ELF-1 (cell line): ENCODE measurements around the gene ZNF483.
"Not testable (repeated sequence)": the region's sequence is repeated elsewhere in the genome, so short reads cannot be mapped to it uniquely, and the experiment has no call there.

Experiments
- DNase-seq: peaks from one replicate; pipeline ENCODE4 v3.0.0-alpha.2; 2016; ENCODE audit warnings: low read depth, low spot score

ZNF483 gene

DNA sequence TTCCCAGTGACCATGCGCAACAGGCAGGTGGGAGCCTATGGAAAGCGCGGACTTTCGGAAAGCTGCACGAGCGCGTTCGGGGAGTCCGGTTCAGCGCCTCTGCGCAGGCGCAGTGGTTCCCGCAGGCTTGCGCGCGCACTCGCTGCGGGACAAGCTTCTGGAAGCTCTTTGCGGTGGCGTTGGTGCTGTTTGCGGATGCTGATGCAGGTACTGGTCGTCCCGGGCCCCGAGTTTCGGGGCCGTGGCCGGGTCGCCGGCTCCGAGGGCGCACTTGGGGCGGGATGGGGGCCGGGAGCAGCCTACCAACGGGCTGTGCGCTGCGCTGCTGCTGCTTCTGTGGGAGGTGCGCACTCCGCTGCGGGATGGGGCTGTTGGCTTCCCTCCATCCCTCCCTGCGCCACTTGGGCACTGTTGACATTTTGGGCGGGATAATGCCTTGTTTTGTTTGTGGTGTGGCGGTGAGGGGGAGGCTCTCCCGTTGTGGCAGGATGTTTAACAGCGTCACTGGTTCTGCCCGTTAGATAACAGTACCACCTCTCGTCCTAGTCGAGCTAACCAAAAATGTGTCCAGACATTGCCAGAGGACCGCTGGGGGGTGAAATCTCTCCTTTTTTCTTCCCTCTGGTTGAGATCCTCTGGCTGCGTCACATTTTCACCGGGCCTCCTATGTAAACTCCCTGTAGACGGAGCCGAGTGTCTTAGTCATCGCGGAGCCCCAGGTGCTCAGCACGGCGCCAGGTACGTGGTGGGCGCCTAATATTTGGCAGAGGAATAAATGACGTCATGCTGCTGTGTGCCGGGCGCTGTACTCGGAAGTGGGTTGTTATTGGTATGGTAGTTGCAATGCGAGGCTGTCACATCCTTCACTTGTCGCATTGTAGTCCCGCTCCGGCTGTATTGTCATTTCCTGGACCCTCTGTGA lies at the start of gene ZNF483:
ZNF483 (plus strand) TSS at position 124 of the 922 bp plus-strand sequence. CDS start 2,217 bp downstream, outside the sequence.
- DNase-seq = peak; percentile 90

DNA sequence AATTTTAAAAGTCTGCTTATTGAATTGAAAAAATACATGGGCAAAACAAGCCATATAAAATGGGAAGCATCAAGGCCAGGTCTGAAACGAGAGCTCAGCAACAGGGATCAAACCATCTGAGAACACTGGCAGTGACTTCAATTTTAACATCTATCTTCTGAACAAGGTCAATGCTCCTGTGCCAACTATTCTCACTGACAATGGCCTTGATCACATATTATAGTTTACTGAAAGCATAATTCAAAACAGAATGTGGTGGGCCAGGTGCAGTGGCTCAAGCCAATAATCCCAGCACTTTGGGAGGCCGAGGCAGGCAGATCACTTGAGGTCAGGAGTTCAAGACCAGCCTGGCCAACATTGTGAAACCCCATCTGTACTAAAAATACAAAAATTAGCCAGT lies 49.8 kb upstream of the ZNF483 start:
- no peak for DNase-seq

DNA sequence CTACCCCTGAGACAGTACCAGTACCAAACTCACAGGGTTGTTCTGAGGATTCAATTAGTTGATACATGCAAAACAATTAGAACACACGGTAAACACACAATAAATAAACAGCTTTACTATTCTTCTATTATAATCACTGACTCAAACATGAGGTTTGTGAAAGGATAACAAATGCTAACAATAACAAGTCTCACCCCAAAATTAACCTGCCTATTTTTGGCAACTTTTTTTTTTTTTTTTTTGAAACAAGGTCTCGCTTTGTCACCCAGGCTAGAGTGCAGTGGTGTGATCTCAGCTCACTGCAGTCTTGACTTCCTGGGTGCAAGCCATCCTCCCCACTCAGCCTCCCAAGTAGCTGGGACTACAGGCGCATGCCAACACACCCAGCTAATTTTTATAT lies 47.3 kb upstream of the ZNF483 start:
- DNase-seq = no peak

DNA sequence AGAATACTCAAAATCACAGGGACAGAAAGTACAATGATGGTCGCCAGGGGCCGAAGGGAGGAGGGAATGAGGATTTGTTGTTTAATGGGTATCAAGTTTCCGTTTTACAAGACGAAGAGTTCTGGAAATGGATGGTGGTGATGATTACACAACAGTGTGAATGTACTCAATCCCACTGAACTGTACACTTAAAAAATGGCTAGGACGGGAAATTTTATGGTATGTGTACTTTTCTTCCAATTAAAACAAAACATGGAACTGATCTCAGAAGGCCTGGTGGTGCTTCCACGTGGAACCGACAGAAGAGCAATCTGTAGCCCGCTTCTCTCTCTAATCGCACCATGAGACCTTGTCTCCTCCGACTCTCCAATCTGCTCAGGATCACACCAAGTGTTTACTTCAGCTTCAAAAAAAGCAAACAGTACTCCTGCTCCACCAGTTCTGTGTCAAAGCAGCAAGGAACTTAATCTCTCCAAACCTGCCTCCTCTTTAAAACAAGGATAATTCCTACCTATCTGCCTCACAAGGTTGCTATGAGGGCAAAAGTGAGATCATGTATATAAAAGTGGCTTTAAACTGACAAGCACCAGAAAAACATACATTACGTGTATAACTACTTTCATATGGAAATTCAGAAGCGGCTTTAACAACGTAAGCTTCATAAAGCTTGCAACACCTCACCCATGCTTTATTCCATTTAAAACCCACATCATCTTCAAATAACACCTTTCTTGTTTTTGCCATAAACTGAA lies 42.9 kb upstream of the ZNF483 start:
- peak; percentile 59 for DNase-seq

DNA sequence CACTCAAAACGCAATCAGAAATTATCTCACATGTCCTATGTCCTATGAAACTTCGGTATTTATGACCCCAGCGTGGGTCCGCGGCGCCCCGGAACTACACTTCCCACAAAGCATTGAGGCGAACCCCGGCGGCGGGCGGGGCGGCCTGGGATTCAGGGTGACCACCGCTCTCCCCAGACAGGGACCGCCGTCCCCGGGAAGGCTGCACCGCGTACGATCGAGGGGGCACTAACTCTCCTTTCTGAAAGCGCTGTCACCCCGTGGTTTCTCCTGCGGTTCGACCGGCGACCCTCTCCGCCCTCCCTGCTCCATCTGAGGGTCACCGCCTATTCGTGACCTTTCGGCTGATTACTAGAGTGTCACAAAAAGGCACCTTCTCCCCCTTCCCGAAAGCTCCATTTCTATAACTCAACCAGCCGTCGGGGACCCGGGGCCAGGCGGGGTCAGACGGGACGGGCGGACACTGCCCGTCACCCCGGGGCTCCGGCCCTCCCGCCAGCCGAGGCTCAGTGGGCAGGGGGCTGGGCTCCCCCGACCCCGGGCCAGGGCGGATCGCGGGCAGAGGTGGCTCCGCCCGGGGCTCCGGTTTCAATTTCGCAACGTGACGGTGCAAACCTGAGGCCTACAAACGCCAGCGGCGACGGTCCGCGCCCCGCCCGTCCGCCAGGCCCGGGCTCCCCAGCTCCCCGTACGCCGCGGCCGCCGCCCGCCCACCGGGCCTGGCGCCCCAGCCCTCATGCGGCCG lies 42.1 kb upstream of the ZNF483 start:
- DNase-seq = peak; percentile 85

DNA sequence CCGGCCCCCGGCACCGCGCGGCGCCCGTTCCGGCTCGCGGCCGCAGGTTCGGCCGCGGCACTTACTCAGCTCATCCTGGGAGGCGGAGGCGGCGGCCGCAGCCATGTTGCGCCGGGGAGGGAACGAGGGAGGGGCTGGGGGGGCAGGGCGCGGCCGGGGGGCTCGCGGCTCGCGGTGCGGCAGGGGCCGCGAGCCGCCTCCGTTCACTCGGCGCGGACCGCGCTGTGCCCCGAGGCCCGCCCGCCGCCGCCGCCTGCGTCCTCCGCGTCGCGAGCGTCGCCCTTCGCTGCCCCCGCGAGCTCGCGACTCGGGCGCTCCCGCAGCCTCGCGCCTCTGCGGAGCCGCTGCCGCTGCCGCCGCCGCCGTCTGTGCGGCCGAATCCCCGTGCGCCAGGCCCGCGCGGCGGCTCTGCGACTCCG lies 41.5 kb upstream of the ZNF483 start:
- no peak for DNase-seq

DNA sequence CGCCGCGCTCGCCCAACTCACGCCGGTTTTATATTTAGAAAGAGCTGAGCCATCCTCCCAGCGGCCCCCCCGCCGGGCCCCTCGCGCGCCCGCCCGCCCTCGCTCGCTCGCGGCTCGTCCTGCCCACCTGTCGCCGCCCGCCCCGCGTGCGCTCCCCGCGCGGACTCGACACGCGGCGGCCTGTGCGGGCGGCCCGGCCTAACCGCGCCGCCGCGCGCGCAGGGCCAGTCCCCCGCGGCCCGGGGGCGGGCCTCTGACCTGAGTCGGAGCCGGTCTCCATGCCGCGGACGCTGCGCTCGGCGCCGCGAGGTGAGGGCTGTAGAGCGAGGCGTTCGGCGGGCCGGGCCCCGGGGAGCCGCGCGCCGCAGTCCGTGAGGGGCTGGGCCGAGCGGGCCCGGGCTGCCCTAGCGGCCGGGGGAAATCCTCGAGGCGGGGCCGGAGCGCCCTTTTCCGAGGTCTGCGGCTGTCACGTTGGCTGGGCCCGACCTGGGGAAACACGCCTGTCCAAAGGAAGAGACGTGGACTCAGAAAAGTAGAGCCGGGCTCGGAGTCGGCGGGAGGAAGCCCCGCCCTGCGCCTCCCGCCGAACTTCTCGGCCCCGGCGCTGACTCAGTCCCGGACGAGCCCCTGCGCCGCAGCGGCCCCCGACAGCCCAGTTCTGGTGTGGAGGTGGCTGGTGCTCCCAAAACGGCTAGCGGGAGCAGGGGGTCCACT lies 41.0 kb upstream of the ZNF483 start, which contains the start of gene ECPAS:
ECPAS (minus strand) TSS at position 526 of the 714 bp plus-strand sequence. CDS start 11,465 bp downstream, outside the sequence.
- DNase-seq = peak; percentile 88

DNA sequence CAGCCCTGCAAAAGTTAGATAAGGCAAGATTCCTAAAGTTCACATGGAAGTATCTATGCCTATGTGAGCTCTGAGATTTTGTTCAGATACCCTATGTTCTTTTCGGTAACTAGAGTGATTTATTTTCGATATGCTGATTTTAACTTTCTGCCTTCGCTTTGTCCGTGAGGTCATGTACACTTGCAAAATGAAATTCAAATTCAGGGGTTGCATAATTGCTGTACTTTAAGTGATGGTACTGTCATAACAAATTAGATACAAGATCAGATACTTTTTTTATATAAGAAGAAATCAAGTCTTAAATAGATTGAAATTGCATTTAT lies 40.4 kb upstream of the ZNF483 start:
- DNase-seq = no peak

DNA sequence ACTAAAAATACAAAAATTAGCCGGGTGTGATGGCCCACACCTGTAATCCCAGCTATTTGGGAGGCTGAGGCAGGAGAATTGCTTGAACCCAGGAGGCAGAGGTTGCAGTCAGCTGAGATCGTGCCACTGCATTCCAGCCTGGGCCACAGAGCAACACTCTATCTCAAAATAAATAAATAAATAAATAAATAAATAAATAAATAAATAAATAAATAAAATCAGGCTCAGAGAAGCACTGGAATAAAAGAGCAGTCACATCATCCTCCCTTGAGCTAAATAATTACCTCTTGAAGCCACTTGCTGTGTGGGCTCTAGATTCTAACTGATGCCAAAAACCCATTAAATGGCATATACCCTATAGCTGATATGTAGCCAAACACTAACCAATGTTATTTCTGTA lies 27.8 kb upstream of the ZNF483 start:
- DNase-seq = not testable (repeated sequence)

DNA sequence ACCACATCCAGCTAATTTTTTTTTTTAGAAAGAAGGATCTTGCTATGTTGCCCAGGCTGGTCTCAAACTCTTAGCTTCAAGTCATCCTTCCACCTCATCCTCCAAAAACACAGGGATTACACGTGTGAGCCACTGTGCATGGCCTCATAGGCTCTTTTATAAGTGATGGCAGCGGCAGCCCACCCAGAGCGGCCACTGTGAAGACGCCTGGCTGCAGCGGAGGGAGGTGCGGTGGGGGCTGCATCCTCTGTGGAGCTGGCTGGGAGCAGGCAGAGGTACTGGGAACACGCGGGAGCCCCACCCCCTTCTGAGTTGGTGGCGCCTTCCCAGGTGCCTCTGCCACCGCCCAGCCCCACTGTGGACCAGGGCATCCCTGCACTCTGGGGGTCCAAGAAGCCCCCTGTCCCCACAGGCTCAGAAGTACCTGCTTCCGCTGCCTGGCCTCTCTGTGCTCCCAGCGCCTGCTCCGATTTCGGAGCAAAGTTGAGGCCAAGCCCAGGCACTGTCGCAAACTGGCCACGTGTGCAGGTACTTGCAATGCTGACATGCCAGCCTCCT lies 23.9 kb upstream of the ZNF483 start:
- DNase-seq = no peak

DNA sequence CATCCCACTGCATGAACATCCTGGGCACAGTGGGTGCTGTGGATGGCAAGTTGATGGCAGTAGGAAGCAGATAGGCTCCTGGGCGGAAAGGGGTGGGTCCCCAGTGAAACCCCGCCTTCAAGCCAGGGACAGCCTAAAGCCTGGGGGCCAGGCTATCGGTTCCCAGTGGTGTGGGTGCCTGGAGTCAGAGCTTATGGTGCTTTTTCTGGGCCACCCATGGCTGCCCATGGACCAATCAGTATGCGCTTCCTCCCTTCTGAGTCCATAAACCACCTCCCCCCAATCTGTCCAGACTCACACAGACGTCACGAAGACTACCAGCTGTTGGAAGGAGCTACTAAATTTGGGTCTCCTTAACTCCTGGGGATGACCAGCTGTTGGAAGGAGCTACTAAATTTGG lies 23.3 kb upstream of the ZNF483 start:
- DNase-seq = no peak

DNA sequence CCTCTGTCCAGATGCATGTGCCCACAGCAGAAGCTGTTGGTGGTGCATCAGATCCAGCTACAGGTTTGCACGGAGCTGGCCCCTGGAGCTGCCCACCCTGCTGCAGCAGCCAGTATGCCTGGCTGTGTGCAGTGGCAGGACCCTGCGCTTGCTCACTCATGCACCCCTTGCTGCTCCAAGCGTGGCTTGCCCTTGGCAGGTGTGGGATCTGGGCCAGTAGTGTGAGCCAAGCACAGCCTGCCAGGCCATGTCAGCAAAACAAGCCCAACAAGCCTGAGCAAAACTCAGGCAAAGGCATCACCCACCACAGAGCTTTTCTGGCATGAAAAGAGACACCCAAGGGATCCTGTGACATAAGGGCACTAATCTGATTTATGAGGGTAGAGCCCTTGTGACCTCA lies 22.5 kb upstream of the ZNF483 start:
- DNase-seq = no peak

DNA sequence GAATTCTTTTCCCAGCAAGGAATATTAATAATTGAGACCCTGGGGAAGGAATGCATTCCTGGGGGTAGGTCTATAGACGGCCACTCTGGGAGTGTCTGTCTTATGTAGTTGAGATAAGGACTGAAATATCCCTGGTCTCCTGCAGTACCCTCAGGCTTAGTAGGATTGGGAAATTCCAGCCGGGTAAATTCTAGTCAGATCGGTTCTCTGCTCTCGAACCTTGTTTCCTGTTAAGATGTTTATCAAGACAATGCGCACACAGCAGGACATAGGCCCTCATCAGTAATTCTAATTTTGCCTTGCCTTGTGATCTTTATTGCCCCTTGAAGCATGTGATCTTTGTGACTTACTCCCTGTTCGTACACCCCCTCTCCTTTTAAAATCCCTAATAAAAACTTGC lies 13.4 kb upstream of the ZNF483 start:
- DNase-seq = not testable (repeated sequence)

DNA sequence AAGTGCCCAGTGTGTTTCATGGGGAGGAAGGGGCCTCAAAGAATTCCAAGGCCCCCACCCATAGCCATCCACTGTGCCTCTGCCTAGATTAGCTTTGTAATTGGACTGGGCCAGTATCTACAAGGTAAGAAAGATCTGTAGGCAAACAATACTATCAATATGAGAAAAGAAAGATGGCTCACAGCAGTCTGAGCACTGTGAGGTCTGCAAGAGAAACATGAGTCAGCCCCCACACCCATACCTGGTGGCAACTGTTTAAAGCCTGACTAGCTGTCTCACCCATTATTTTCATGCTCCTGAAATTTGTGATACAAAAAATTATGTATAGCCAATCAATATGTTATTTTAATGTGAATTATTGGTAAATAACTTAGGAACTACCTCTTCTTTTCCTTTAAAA lies 10.0 kb upstream of the ZNF483 start:
- DNase-seq = no peak

DNA sequence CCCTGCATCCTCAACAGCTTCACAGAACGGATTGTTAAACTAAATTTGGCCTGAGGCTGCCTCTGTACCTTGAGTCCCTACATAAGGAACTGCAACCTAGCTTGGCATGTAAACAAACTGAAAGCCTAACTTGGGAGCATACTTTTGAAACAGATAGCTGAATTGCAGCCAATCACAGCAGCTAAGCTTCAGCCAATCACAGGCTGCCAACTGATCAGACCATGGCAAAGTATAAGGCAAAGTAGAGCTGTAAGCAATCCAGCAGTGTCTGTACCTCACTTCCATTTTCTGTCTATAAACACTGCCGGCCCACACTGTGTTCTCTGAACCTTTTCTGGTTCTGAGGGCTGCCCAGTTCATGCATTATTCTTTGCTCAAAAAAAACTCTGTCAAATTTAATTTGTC lies 8.9 kb upstream of the ZNF483 start:
- DNase-seq = peak; percentile 66

DNA sequence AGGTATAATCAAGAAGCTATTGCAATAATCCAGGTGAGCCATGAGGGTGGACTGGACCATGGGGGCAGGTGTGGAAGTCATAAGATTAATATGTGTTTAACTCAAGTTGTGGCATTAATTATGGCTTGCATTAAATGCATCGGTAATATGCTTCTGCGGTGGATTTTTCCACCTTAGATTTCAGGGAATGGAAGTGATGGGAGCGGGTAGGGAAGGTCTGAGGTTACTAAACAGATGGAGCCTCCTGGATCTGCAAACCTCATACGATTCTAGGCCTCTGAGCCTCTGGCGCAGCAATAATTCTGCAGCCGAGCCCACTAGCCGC lies 286 bp upstream of the ZNF483 start:
- no peak for DNase-seq

DNA sequence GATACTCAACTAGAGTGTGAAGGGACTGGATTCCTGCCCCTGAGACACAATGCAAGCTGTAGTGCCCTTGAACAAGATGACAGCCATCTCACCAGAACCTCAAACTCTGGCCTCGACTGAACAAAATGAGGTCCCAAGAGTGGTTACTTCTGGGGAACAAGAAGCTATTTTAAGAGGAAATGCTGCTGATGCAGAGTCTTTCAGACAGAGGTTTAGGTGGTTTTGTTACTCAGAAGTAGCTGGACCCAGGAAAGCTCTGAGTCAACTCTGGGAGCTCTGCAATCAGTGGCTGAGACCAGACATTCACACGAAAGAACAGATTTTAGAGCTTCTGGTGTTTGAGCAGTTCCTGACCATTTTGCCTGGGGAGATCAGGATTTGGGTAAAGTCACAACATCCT lies 2.4 kb downstream of the ZNF483 start:
- DNase-seq = no peak

DNA sequence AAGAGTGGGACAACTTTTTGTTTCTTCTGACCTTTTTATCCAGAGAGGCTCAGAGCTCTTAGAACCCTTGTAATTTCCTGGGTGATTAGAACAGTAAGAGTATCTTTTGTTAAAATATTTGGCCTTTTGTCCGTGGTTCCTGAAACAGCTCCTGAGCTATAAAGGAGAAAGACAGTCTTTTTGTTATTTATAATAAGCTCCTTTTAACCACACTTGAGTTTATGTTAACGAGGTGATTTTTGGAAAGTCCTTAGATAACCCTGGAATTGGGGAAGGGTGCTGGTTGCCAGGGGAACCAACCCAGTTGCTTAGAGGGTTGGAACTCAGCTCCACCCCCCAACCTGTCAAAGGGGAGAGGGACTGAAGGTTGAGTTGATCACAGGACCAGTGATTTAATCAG lies 4.8 kb downstream of the ZNF483 start:
- DNase-seq = peak; percentile 51

DNA sequence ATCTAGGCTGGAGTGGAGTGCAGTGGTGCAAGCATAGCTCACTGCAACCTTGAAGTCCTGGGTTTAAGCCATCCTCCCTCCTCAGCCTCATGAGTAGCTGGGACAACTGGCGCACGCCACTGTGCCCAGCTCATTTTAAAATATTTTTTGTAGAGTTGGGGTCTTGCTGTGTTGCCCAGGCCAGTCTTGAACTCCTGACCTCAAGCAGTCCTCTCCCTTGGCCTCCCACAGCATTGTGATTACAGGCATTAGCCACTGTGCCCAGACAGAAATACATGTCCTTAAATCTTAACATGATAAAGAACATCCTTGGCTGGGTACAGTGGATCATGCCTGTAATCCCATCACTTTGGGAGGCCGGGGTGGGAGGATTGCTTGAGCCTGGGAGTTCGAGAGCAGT lies 6.7 kb downstream of the ZNF483 start:
- DNase-seq = no peak

DNA sequence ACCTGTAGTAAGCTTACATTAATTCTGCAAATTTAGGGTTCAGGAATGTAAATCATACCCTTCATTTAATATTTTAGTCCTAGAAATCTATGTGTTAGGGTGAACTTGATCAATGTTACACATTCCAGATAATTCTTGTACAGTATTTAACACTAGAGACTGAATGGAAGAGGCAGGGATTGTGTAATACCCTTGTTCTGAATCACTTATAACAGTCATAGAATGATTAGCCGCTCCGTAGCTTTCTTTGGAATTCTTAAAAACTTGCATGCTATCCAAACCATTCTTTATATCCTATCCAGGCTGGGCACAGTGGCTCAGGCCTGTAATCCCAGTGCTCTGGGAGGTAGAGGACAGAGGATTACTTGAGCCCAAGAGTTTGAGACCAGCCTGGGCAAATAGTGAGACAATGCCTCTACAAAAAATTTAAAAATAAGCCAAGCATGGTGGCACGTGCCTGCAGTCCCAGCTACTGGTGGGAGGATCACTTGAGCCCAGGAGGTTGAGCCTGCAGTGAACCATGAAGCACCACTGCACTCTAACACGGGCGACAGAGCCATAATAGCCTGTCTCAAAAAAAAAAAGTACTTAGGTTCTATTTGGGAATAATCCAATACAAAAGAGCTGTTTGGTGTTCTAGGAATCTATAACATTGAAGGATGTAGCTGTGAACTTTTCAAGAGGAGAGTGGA lies 8.3 kb downstream of the ZNF483 start:
- DNase-seq = no peak
